GM23338 (cell line): Measurements from ENCODE around the gene BRME1. TPM values are rescaled to one million over a fixed set of nuclear protein-coding genes. Genes with fewer than 3 reads are reported as not detected.

Experiments
- ATAC-seq: fragments of 200-7000 bp; cut with Tn5 transposase; 3 replicates; pipeline ENCODE4 v1.9.1; 2020
- DNase-seq: peaks from one replicate; pipeline ENCODE4 v3.0.0-alpha.2; 2015; ENCODE audit warnings: low spot score
- H2AFZ ChIP-seq: fragments of 200-600 bp; sonication (generic); 2 replicates; pipeline ENCODE4 v1.8.0; 2016; ENCODE audit warnings: antibody characterized with exemption, mild to moderate bottlenecking, moderate library complexity
- H3F3A ChIP-seq: fragments of 200-600 bp; sonication (generic); replicated peaks from 2 replicates; pipeline ENCODE4 v1.8.0; 2017; ENCODE audit warnings: antibody characterized with exemption, mixed run types, low read depth
- H3K27ac ChIP-seq: fragments of 200-600 bp; sonication (generic); 2 replicates; pipeline ENCODE4 v1.6.1; 2016; ENCODE audit warnings: low read depth
- H3K27me3 ChIP-seq: fragments of 200-600 bp; sonication (generic); 2 replicates; pipeline ENCODE4 v1.8.0; 2016; ENCODE audit warnings: mild to moderate bottlenecking, mixed run types, moderate library complexity; ENCODE audit not compliant: insufficient read depth
- H3K36me3 ChIP-seq: fragments of 200-600 bp; sonication (generic); 2 replicates; pipeline ENCODE4 v1.8.0; 2016; ENCODE audit warnings: mild to moderate bottlenecking; ENCODE audit not compliant: insufficient read depth
- H3K4me1 ChIP-seq: fragments of 200-600 bp; sonication (generic); 2 replicates; pipeline ENCODE4 v1.8.0; 2016; ENCODE audit warnings: mild to moderate bottlenecking, moderate library complexity; ENCODE audit not compliant: insufficient read depth
- H3K4me2 ChIP-seq: fragments of 200-600 bp; sonication (generic); 2 replicates; pipeline ENCODE4 v1.7.1; 2017; ENCODE audit warnings: mixed run types
- H3K4me3 ChIP-seq: fragments of 200-600 bp; sonication (generic); 2 replicates; pipeline ENCODE4 v1.6.1; 2016; ENCODE audit warnings: mixed run types
- H3K79me2 ChIP-seq: fragments of 200-600 bp; sonication (generic); replicated peaks from 2 replicates; pipeline ENCODE4 v1.8.0; 2017; ENCODE audit warnings: mild to moderate bottlenecking; ENCODE audit not compliant: insufficient read depth
- H3K9me2 ChIP-seq: fragments of 200-600 bp; sonication (generic); 2 replicates; pipeline ENCODE4 v1.8.0; 2017; ENCODE audit not compliant: insufficient read depth
- H4K20me1 ChIP-seq: fragments of 200-600 bp; sonication (generic); replicated peaks from 2 replicates; pipeline ENCODE4 v1.8.0; 2017; ENCODE audit warnings: mild to moderate bottlenecking; ENCODE audit not compliant: insufficient read depth
- H3K27ac Mint-ChIP-seq: 2 replicates; pipeline ENCODE4 v1.8.0; 2020; ENCODE audit warnings: inconsistent platforms, mild to moderate bottlenecking, moderate library complexity, mixed read lengths
- H3K27me3 Mint-ChIP-seq: 3 replicates; pipeline ENCODE4 v1.8.0; 2022; ENCODE audit warnings: low read depth, mild to moderate bottlenecking, moderate library complexity, mixed read lengths, inconsistent platforms; ENCODE audit not compliant: insufficient read depth, poor library complexity
- H3K36me3 Mint-ChIP-seq: 3 replicates; pipeline ENCODE4 v1.8.0; 2021; ENCODE audit warnings: low read depth, mild to moderate bottlenecking, inconsistent platforms, moderate library complexity, mixed read lengths
- H3K4me1 Mint-ChIP-seq: 3 replicates; pipeline ENCODE4 v1.8.0; 2020; ENCODE audit warnings: mild to moderate bottlenecking, inconsistent platforms, mixed read lengths
- H3K4me3 Mint-ChIP-seq: 3 replicates; pipeline ENCODE4 v1.8.0; 2021; ENCODE audit warnings: moderate library complexity, mild to moderate bottlenecking, inconsistent platforms, mixed read lengths
- H3K9me3 Mint-ChIP-seq: 3 replicates; pipeline ENCODE4 v1.8.0; 2020; ENCODE audit warnings: moderate library complexity, mild to moderate bottlenecking, inconsistent platforms, mixed read lengths
- CREB1 ChIP-seq: fragments of 250-450 bp; sonication (Bioruptor Pico); IDR thresholded peaks from 2 replicates; pipeline ENCODE4 v1.5.0; 2020; ENCODE audit warnings: low read depth, mild to moderate bottlenecking, moderate library complexity
- CTCF ChIP-seq, 2 experiments: fragments of 200-600 bp in 1 of 2; sonication (generic) in 1 of 2; conservative IDR thresholded peaks; 2 replicates each; pipeline versions ENCODE4 v1.5.1 to v1.6.1; 2016 to 2017; ENCODE audit warnings: antibody characterized with exemption in 2 of 2, low read depth in 2 of 2, mild to moderate bottlenecking in 2 of 2, moderate library complexity in 1 of 2
- EZH2 ChIP-seq: fragments of 200-600 bp; sonication (generic); IDR thresholded peaks from one replicate; pipeline ENCODE4 v1.8.0; 2017; ENCODE audit warnings: antibody characterized with exemption, mild to moderate bottlenecking, low read depth; ENCODE audit not compliant: unreplicated experiment
- EZH2phosphoT487 ChIP-seq: fragments of 200-600 bp; sonication (generic); IDR thresholded peaks from one replicate; pipeline ENCODE4 v1.8.1; 2018; ENCODE audit warnings: antibody characterized with exemption; ENCODE audit not compliant: unreplicated experiment
- JUNB ChIP-seq: IDR thresholded peaks from one replicate; pipeline ENCODE4 v1.6.1; 2016; ENCODE audit warnings: antibody characterized with exemption; ENCODE audit not compliant: unreplicated experiment
- NANOG ChIP-seq: IDR thresholded peaks from 2 replicates; pipeline ENCODE4 v1.6.1; 2016; ENCODE audit warnings: antibody characterized with exemption, borderline replicate concordance
- POLR2AphosphoS5 ChIP-seq: IDR thresholded peaks from 2 replicates; pipeline ENCODE4 v1.6.1; 2016; ENCODE audit warnings: antibody characterized with exemption, low read depth
- REST ChIP-seq: IDR thresholded peaks from one replicate; pipeline ENCODE4 v1.6.1; 2018; ENCODE audit warnings: antibody characterized with exemption; ENCODE audit not compliant: unreplicated experiment
- STAT1 ChIP-seq: IDR thresholded peaks from one replicate; pipeline ENCODE4 v1.6.1; 2016; ENCODE audit warnings: antibody characterized with exemption; ENCODE audit not compliant: unreplicated experiment
- ZNF114 ChIP-seq: fragments of 250-450 bp; sonication (Bioruptor Pico); IDR thresholded peaks from 2 replicates; pipeline ENCODE4 v1.5.0; 2020; ENCODE audit warnings: mild to moderate bottlenecking, moderate library complexity
- ZNF331 ChIP-seq: fragments of 250-450 bp; sonication (Bioruptor Pico); IDR thresholded peaks from 2 replicates; pipeline ENCODE4 v1.5.0; 2020; ENCODE audit warnings: low read depth, mild to moderate bottlenecking, moderate library complexity
- polyA plus RNA-seq: library from polyadenylated mRNA; unstranded; fragments of >200 nt; fragmentation: Nextera tagmentation; extraction: Ambion mirVana; gene quantifications from 2 replicates; pipeline ENCODE4 v1.2.1, GENCODE V29; 2016
- total RNA-seq: library from RNA; depleted of rRNA; stranded (reverse); fragments of >200 nt; shearing (Covaris generic); gene quantifications from 2 replicates; pipeline ENCODE4 v1.2.3, GENCODE V29; 2014
- TF ChIP-seq, protein P1 (sequence below): IDR thresholded peaks from 2 replicates; pipeline ENCODE4 v1.6.1; 2016; ENCODE audit warnings: antibody characterized with exemption
- TF ChIP-seq, protein P2 (sequence below): fragments of 250-450 bp; sonication (Bioruptor Pico); IDR thresholded peaks from 2 replicates; pipeline ENCODE4 v1.5.0; 2020; ENCODE audit warnings: mild to moderate bottlenecking, moderate library complexity

BRME1 gene
- total and polyA plus RNA-seq, 2 experiments from 2014 or later: 3.9 to 4.0 TPM

GRCh38 chr19:13834244-13835069 lies 71.5 kb downstream of the BRME1 start:
- no peak for TF ChIP-seq NANOG
- no peak for TF ChIP-seq STAT1
- TF ChIP-seq, protein P1, sequence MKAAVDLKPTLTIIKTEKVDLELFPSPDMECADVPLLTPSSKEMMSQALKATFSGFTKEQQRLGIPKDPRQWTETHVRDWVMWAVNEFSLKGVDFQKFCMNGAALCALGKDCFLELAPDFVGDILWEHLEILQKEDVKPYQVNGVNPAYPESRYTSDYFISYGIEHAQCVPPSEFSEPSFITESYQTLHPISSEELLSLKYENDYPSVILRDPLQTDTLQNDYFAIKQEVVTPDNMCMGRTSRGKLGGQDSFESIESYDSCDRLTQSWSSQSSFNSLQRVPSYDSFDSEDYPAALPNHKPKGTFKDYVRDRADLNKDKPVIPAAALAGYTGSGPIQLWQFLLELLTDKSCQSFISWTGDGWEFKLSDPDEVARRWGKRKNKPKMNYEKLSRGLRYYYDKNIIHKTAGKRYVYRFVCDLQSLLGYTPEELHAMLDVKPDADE: no peak
- TF ChIP-seq POLR2AphosphoS5: no peak
- TF ChIP-seq, protein P2, sequence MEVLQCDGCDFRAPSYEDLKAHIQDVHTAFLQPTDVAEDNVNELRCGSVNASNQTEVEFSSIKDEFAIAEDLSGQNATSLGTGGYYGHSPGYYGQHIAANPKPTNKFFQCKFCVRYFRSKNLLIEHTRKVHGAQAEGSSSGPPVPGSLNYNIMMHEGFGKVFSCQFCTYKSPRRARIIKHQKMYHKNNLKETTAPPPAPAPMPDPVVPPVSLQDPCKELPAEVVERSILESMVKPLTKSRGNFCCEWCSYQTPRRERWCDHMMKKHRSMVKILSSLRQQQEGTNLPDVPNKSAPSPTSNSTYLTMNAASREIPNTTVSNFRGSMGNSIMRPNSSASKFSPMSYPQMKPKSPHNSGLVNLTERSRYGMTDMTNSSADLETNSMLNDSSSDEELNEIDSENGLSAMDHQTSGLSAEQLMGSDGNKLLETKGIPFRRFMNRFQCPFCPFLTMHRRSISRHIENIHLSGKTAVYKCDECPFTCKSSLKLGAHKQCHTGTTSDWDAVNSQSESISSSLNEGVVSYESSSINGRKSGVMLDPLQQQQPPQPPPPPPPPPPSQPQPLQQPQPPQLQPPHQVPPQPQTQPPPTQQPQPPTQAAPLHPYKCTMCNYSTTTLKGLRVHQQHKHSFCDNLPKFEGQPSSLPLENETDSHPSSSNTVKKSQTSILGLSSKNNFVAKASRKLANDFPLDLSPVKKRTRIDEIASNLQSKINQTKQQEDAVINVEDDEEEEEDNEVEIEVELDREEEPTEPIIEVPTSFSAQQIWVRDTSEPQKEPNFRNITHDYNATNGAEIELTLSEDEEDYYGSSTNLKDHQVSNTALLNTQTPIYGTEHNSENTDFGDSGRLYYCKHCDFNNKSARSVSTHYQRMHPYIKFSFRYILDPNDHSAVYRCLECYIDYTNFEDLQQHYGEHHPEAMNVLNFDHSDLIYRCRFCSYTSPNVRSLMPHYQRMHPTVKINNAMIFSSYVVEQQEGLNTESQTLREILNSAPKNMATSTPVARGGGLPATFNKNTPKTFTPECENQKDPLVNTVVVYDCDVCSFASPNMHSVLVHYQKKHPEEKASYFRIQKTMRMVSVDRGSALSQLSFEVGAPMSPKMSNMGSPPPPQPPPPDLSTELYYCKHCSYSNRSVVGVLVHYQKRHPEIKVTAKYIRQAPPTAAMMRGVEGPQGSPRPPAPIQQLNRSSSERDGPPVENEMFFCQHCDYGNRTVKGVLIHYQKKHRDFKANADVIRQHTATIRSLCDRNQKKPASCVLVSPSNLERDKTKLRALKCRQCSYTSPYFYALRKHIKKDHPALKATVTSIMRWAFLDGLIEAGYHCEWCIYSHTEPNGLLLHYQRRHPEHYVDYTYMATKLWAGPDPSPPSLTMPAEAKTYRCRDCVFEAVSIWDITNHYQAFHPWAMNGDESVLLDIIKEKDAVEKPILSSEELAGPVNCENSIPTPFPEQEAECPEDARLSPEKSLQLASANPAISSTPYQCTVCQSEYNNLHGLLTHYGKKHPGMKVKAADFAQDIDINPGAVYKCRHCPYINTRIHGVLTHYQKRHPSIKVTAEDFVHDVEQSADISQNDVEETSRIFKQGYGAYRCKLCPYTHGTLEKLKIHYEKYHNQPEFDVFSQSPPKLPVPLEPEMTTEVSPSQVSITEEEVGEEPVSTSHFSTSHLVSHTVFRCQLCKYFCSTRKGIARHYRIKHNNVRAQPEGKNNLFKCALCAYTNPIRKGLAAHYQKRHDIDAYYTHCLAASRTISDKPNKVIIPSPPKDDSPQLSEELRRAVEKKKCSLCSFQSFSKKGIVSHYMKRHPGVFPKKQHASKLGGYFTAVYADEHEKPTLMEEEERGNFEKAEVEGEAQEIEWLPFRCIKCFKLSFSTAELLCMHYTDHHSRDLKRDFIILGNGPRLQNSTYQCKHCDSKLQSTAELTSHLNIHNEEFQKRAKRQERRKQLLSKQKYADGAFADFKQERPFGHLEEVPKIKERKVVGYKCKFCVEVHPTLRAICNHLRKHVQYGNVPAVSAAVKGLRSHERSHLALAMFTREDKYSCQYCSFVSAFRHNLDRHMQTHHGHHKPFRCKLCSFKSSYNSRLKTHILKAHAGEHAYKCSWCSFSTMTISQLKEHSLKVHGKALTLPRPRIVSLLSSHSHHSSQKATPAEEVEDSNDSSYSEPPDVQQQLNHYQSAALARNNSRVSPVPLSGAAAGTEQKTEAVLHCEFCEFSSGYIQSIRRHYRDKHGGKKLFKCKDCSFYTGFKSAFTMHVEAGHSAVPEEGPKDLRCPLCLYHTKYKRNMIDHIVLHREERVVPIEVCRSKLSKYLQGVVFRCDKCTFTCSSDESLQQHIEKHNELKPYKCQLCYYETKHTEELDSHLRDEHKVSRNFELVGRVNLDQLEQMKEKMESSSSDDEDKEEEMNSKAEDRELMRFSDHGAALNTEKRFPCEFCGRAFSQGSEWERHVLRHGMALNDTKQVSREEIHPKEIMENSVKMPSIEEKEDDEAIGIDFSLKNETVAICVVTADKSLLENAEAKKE: no peak
- no peak for TF ChIP-seq EZH2phosphoT487
- TF ChIP-seq JUNB: no peak
- no peak for TF ChIP-seq REST
- no peak for TF ChIP-seq CTCF (conservative IDR thresholded peaks at IDR 0.05; ENCODE audit: low read depth in 2 of 2)
- TF ChIP-seq CREB1 (CRISPR knock-in tag): no peak
- no peak for TF ChIP-seq ZNF114 (CRISPR knock-in tag)
- TF ChIP-seq ZNF331 (CRISPR knock-in tag): no peak
- no peak for TF ChIP-seq EZH2
- H3K4me3 ChIP-seq: peak overlapping the region; percentile 70
- no peaks in the 10 kb centered on the region; the same call in 1 of the 2 replicates for H4K20me1 ChIP-seq
- peaks cover 6% of the 10 kb centered on the region; the same call in 1 of the 2 replicates for H3K79me2 ChIP-seq
- H3K4me1 ChIP-seq: peaks cover 17% of the 10 kb centered on the region; the same call in 1 of the 2 replicates
- H3F3A ChIP-seq: peaks cover 18% of the 10 kb centered on the region; the same call in 1 of the 2 replicates
- peak overlapping the region; percentile 80 for H3K4me3 Mint-ChIP-seq
- H3K4me2 ChIP-seq: peak overlapping the region; percentile 92
- no peaks in the 10 kb centered on the region for H3K36me3 ChIP-seq
- H3K9me2 ChIP-seq: no peaks in the 10 kb centered on the region
- peaks cover 16% of the 10 kb centered on the region for H3K36me3 Mint-ChIP-seq
- no peak overlapping the region for H3K27ac Mint-ChIP-seq
- DNase-seq (no peak), ATAC-seq (no peak)
- H3K27me3 Mint-ChIP-seq: peaks cover 9% of the 10 kb centered on the region
- no peaks in the 10 kb centered on the region for H3K27me3 ChIP-seq
- 0 out of 2 replicates have a peak overlapping the region, but pooled peaks have one; percentile 50 for H3K27ac ChIP-seq
- H3K4me1 Mint-ChIP-seq: peaks cover 11% of the 10 kb centered on the region
- H3K9me3 Mint-ChIP-seq: no peaks in the 10 kb centered on the region
- H2AFZ ChIP-seq: no peak overlapping the region
